ENCODE results near the gene HIF1AN. TPM values are rescaled to one million over a fixed set of nuclear protein-coding genes. Genes with fewer than 3 reads are reported as not detected.

Gene HIF1AN
- total RNA-seq, 1 experiment from 2014 or later, result 49.9 TPM

DNA sequence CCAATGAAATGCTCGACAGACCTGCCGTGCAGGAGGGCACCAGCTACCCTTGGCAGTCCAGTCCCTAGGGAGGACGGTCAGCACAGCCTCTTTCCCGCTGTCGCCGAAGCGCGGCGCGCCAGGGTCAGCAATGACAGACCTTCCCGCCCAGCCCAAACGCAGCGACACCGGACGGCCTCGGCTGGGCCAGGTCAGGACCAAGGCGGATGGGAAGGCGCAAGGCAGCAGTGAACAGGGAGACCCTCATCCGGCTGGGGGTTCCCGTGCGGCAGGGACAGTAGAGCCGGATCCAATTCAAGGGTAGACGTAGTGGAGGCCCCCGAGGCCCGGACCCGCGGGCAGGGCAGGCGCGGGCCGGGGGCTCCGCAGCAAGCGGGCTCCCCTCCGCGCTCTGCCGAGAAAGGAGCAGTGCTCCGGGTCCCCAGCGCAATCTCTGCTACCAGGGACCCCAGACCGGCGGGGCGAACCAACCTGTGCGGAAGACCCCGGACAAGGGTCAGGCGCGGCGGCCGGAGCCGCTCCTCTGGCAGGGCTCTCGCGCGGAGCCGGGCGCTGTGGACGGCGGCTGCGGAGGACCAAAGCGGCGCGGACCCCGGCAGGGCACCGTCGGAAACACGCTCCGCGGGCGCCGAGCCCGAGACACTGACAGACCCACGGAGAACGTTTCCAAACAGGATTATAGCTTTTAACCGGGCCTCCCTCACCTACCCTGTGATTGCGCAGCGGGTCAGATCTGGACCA lies 16.3 kb upstream of the HIF1AN start, which contains the start of gene SEC31B (continued):
- TF ChIP-seq, protein P1, sequence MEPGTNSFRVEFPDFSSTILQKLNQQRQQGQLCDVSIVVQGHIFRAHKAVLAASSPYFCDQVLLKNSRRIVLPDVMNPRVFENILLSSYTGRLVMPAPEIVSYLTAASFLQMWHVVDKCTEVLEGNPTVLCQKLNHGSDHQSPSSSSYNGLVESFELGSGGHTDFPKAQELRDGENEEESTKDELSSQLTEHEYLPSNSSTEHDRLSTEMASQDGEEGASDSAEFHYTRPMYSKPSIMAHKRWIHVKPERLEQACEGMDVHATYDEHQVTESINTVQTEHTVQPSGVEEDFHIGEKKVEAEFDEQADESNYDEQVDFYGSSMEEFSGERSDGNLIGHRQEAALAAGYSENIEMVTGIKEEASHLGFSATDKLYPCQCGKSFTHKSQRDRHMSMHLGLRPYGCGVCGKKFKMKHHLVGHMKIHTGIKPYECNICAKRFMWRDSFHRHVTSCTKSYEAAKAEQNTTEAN (CRISPR knock-in tag; IDR thresholded peaks at IDR 0.05), result no peak
- TF ChIP-seq NR3C1 (CRISPR knock-in tag; conservative IDR thresholded peaks at IDR 0.05; ENCODE audit: low read depth) (no peak), JAZF1 (CRISPR knock-in tag; IDR thresholded peaks at IDR 0.05) (no peak), CBFB (CRISPR knock-in tag; IDR thresholded peaks at IDR 0.05; ENCODE audit: low read depth) (no peak), ESRRA (CRISPR knock-in tag; IDR thresholded peaks at IDR 0.05; ENCODE audit: borderline replicate concordance) (0 out of 2 replicates have a peak, but pooled peaks have one; percentile 35), FOXK1 (CRISPR knock-in tag; IDR thresholded peaks at IDR 0.05) (no peak), NFATC4 (CRISPR knock-in tag; IDR thresholded peaks at IDR 0.05) (0 out of 2 replicates have a peak, but pooled peaks have one; percentile 32), RORB (CRISPR knock-in tag; IDR thresholded peaks at IDR 0.05) (no peak), JUN (CRISPR knock-in tag; IDR thresholded peaks at IDR 0.05) (no peak), ZNF121 (CRISPR knock-in tag; IDR thresholded peaks at IDR 0.05) (peak; percentile 95), ZBTB21 (CRISPR knock-in tag; IDR thresholded peaks at IDR 0.05; ENCODE audit: borderline replicate concordance) (0 out of 2 replicates have a peak, but pooled peaks have one; percentile 9), ZNF671 (CRISPR knock-in tag; IDR thresholded peaks at IDR 0.05) (no peak), SMAD4 (CRISPR knock-in tag; IDR thresholded peaks at IDR 0.05) (no peak), MXD4 (CRISPR knock-in tag; IDR thresholded peaks at IDR 0.05; ENCODE audit: borderline replicate concordance) (no peak), SMAD3 (CRISPR knock-in tag; IDR thresholded peaks at IDR 0.05; ENCODE audit: borderline replicate concordance) (no peak), ZNF232 (CRISPR knock-in tag; IDR thresholded peaks at IDR 0.05) (peak; percentile 72; the same call in 1 of the 2 replicates), NR2C2 (CRISPR knock-in tag; IDR thresholded peaks at IDR 0.05) (no peak), ZNF317 (CRISPR knock-in tag; IDR thresholded peaks at IDR 0.05; ENCODE audit: borderline replicate concordance, low read depth) (no peak), TEAD1 (CRISPR knock-in tag; IDR thresholded peaks at IDR 0.05) (no peak)
- TF ChIP-seq, protein P2, sequence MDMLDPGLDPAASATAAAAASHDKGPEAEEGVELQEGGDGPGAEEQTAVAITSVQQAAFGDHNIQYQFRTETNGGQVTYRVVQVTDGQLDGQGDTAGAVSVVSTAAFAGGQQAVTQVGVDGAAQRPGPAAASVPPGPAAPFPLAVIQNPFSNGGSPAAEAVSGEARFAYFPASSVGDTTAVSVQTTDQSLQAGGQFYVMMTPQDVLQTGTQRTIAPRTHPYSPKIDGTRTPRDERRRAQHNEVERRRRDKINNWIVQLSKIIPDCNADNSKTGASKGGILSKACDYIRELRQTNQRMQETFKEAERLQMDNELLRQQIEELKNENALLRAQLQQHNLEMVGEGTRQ (CRISPR knock-in tag; IDR thresholded peaks at IDR 0.05), result no peak
- TF ChIP-seq, protein P3, sequence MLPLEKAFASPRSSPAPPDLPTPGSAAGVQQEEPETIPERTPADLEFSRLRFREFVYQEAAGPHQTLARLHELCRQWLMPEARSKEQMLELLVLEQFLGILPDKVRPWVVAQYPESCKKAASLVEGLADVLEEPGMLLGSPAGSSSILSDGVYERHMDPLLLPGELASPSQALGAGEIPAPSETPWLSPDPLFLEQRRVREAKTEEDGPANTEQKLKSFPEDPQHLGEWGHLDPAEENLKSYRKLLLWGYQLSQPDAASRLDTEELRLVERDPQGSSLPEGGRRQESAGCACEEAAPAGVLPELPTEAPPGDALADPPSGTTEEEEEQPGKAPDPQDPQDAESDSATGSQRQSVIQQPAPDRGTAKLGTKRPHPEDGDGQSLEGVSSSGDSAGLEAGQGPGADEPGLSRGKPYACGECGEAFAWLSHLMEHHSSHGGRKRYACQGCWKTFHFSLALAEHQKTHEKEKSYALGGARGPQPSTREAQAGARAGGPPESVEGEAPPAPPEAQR (CRISPR knock-in tag; IDR thresholded peaks at IDR 0.05), result no peak
- TF ChIP-seq, protein P4, sequence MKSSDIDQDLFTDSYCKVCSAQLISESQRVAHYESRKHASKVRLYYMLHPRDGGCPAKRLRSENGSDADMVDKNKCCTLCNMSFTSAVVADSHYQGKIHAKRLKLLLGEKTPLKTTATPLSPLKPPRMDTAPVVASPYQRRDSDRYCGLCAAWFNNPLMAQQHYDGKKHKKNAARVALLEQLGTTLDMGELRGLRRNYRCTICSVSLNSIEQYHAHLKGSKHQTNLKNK (CRISPR knock-in tag; IDR thresholded peaks at IDR 0.05), result no peak
- TF ChIP-seq, protein P5, sequence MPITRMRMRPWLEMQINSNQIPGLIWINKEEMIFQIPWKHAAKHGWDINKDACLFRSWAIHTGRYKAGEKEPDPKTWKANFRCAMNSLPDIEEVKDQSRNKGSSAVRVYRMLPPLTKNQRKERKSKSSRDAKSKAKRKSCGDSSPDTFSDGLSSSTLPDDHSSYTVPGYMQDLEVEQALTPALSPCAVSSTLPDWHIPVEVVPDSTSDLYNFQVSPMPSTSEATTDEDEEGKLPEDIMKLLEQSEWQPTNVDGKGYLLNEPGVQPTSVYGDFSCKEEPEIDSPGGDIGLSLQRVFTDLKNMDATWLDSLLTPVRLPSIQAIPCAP (CRISPR knock-in tag; IDR thresholded peaks at IDR 0.05), result no peak
- TF ChIP-seq, protein P6, sequence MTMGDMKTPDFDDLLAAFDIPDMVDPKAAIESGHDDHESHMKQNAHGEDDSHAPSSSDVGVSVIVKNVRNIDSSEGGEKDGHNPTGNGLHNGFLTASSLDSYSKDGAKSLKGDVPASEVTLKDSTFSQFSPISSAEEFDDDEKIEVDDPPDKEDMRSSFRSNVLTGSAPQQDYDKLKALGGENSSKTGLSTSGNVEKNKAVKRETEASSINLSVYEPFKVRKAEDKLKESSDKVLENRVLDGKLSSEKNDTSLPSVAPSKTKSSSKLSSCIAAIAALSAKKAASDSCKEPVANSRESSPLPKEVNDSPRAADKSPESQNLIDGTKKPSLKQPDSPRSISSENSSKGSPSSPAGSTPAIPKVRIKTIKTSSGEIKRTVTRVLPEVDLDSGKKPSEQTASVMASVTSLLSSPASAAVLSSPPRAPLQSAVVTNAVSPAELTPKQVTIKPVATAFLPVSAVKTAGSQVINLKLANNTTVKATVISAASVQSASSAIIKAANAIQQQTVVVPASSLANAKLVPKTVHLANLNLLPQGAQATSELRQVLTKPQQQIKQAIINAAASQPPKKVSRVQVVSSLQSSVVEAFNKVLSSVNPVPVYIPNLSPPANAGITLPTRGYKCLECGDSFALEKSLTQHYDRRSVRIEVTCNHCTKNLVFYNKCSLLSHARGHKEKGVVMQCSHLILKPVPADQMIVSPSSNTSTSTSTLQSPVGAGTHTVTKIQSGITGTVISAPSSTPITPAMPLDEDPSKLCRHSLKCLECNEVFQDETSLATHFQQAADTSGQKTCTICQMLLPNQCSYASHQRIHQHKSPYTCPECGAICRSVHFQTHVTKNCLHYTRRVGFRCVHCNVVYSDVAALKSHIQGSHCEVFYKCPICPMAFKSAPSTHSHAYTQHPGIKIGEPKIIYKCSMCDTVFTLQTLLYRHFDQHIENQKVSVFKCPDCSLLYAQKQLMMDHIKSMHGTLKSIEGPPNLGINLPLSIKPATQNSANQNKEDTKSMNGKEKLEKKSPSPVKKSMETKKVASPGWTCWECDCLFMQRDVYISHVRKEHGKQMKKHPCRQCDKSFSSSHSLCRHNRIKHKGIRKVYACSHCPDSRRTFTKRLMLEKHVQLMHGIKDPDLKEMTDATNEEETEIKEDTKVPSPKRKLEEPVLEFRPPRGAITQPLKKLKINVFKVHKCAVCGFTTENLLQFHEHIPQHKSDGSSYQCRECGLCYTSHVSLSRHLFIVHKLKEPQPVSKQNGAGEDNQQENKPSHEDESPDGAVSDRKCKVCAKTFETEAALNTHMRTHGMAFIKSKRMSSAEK (CRISPR knock-in tag; IDR thresholded peaks at IDR 0.05; ENCODE audit: borderline replicate concordance), result no peak
- TF ChIP-seq, protein P7, sequence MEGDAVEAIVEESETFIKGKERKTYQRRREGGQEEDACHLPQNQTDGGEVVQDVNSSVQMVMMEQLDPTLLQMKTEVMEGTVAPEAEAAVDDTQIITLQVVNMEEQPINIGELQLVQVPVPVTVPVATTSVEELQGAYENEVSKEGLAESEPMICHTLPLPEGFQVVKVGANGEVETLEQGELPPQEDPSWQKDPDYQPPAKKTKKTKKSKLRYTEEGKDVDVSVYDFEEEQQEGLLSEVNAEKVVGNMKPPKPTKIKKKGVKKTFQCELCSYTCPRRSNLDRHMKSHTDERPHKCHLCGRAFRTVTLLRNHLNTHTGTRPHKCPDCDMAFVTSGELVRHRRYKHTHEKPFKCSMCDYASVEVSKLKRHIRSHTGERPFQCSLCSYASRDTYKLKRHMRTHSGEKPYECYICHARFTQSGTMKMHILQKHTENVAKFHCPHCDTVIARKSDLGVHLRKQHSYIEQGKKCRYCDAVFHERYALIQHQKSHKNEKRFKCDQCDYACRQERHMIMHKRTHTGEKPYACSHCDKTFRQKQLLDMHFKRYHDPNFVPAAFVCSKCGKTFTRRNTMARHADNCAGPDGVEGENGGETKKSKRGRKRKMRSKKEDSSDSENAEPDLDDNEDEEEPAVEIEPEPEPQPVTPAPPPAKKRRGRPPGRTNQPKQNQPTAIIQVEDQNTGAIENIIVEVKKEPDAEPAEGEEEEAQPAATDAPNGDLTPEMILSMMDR (IDR thresholded peaks at IDR 0.05), result no peak
- TF ChIP-seq, protein P8, sequence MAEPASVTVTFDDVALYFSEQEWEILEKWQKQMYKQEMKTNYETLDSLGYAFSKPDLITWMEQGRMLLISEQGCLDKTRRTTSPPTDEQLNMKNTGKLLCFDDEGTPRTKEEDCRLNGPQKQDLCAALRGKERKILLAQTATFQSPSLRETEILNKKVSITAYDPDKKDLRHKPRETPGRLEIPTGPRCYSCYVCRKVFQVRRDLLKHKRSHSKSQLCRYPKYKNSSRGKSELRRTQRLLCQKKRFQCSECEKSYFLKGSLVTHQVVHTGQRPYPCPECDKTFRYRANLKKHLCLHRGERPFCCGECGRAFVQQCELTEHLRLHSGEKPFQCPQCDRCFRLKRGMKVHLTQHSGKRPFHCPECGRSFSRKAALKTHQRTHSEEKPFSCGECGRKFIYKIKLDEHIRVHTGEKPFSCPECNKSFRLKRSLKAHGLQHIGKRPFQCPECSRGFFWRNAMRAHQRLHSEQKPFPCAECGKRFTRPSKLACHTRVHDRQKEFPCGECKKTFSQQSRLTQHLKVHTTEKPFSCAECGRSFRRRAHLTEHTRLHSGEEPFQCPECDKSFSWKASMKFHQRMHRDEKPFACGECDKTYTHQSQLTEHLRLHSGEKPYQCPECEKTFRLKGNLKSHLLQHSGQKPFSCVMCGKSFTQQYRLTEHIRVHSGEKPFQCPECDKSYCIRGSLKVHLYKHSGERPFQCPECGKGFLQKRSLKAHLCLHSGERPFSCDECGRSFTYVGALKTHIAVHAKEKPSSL (CRISPR knock-in tag; conservative IDR thresholded peaks at IDR 0.05), result no peak
